H9 (cell line): ENCODE data around the gene ITPKC. TPM values are rescaled to one million over a fixed set of nuclear protein-coding genes. Genes with fewer than 3 reads are reported as not detected.

Experiments
- DNase-seq: peaks from one replicate; pipeline ENCODE4 v3.0.0-alpha.2; 2017
- H2AFZ ChIP-seq: one replicate; pipeline ENCODE4 v1.6.1; 2013; ENCODE audit warnings: mild to moderate bottlenecking, low read length, control low read depth, moderate library complexity
- H2AK5ac ChIP-seq: 2 replicates; pipeline ENCODE4 v1.6.1; 2013; ENCODE audit warnings: low read length, control low read depth, mixed read lengths; ENCODE audit not compliant: insufficient read length
- H2BK120ac ChIP-seq: one replicate; pipeline ENCODE4 v1.6.1; 2013; ENCODE audit warnings: low read depth, mild to moderate bottlenecking, low read length, control low read depth, inconsistent platforms; ENCODE audit not compliant: poor library complexity, severe bottlenecking
- H2BK12ac ChIP-seq: 2 replicates; pipeline ENCODE4 v1.6.1; 2013; ENCODE audit warnings: low read length, control low read depth, mixed read lengths, low read depth; ENCODE audit not compliant: insufficient read length
- H2BK15ac ChIP-seq: 2 replicates; pipeline ENCODE4 v1.6.1; 2013; ENCODE audit warnings: low read depth, low read length, control low read depth
- H2BK20ac ChIP-seq: one replicate; pipeline ENCODE4 v1.6.1; 2013; ENCODE audit warnings: low read depth, mild to moderate bottlenecking, low read length, control low read depth, inconsistent platforms; ENCODE audit not compliant: poor library complexity, severe bottlenecking
- H2BK5ac ChIP-seq: 2 replicates; pipeline ENCODE4 v1.6.1; 2013; ENCODE audit warnings: low read length, control low read depth, mixed read lengths; ENCODE audit not compliant: insufficient read length
- H3K14ac ChIP-seq: 2 replicates; pipeline ENCODE4 v1.6.1; 2013; ENCODE audit warnings: low read length, control low read depth; ENCODE audit not compliant: insufficient read depth
- H3K18ac ChIP-seq: 2 replicates; pipeline ENCODE4 v1.6.1; 2013; ENCODE audit warnings: low read depth, mild to moderate bottlenecking, mixed read lengths, low read length, control low read depth; ENCODE audit not compliant: insufficient read length
- H3K23ac ChIP-seq: 2 replicates; pipeline ENCODE4 v1.6.1; 2013; ENCODE audit warnings: low read length, control low read depth, mixed read lengths, low read depth; ENCODE audit not compliant: insufficient read length
- H3K23me2 ChIP-seq: 2 replicates; pipeline ENCODE4 v1.6.1; 2013; ENCODE audit warnings: low read depth, mild to moderate bottlenecking, mixed read lengths, low read length, control low read depth; ENCODE audit not compliant: insufficient read length, poor library complexity, severe bottlenecking
- H3K27ac ChIP-seq: 2 replicates; pipeline ENCODE4 v1.5.1; 2013; ENCODE audit warnings: low read length, control low read depth, mixed read lengths, low read depth; ENCODE audit not compliant: insufficient read length
- H3K27me3 ChIP-seq: 2 replicates; pipeline ENCODE4 v1.6.1; 2013; ENCODE audit warnings: low read length, control low read depth, inconsistent platforms; ENCODE audit not compliant: insufficient read depth
- H3K4ac ChIP-seq: 2 replicates; pipeline ENCODE4 v1.6.1; 2013; ENCODE audit warnings: low read depth, mild to moderate bottlenecking, control low read depth, inconsistent platforms, low read length, moderate library complexity
- H3K4me1 ChIP-seq: 2 replicates; pipeline ENCODE4 v1.6.1; 2013; ENCODE audit warnings: low read length, control low read depth, inconsistent platforms; ENCODE audit not compliant: insufficient read depth
- H3K4me2 ChIP-seq: 2 replicates; pipeline ENCODE4 v1.6.1; 2013; ENCODE audit warnings: low read length, control low read depth, mixed read lengths; ENCODE audit not compliant: insufficient read length, insufficient read depth
- H3K56ac ChIP-seq: 2 replicates; pipeline ENCODE4 v1.6.1; 2013; ENCODE audit warnings: low read depth, mild to moderate bottlenecking, mixed read lengths, low read length, control low read depth; ENCODE audit not compliant: insufficient read length
- H3K79me1 ChIP-seq: 2 replicates; pipeline ENCODE4 v1.6.1; 2013; ENCODE audit warnings: low read depth, mild to moderate bottlenecking, moderate library complexity, low read length, control low read depth, inconsistent platforms; ENCODE audit not compliant: insufficient read depth, poor library complexity, severe bottlenecking
- H3K79me2 ChIP-seq: 2 replicates; pipeline ENCODE4 v1.6.1; 2013; ENCODE audit warnings: low read length, control low read depth, inconsistent platforms; ENCODE audit not compliant: insufficient read depth
- H3K9ac ChIP-seq: 2 replicates; pipeline ENCODE4 v1.6.1; 2013; ENCODE audit warnings: low read length, control low read depth, mixed read lengths; ENCODE audit not compliant: insufficient read length; ENCODE audit errors: extremely low read depth
- H3K9me3 ChIP-seq: one replicate; pipeline ENCODE4 v1.6.1; 2013; ENCODE audit warnings: low read depth, low read length, inconsistent platforms; ENCODE audit not compliant: control insufficient read depth
- H3T11ph ChIP-seq: one replicate; pipeline ENCODE4 v1.6.1; 2013; ENCODE audit warnings: mild to moderate bottlenecking, low read length, control low read depth, inconsistent platforms
- H4K20me1 ChIP-seq: one replicate; pipeline ENCODE4 v1.6.1; 2013; ENCODE audit not compliant: control insufficient read depth, insufficient read length, insufficient read depth
- H4K5ac ChIP-seq: 2 replicates; pipeline ENCODE4 v1.6.1; 2013; ENCODE audit warnings: low read depth, mild to moderate bottlenecking, mixed read lengths, low read length, control low read depth; ENCODE audit not compliant: insufficient read length
- H4K8ac ChIP-seq: replicated peaks from 2 replicates; pipeline ENCODE4 v1.6.1; 2013; ENCODE audit warnings: low read length, control low read depth, mixed read lengths, low read depth; ENCODE audit not compliant: insufficient read length
- H4K91ac ChIP-seq: 2 replicates; pipeline ENCODE4 v1.6.1; 2013; ENCODE audit warnings: low read depth, mild to moderate bottlenecking, moderate library complexity, mixed read lengths, low read length, control low read depth; ENCODE audit not compliant: insufficient read length
- H3K27ac Mint-ChIP-seq, 3 experiments: 2 replicates in 2 of 3; 3 replicates in 1 of 3; pipeline ENCODE4 v1.8.0; 2020 to 2021; ENCODE audit warnings: mixed read lengths in 3 of 3, mild to moderate bottlenecking in 1 of 3, moderate library complexity in 1 of 3
- H3K27me3 Mint-ChIP-seq: 2 replicates; pipeline ENCODE4 v1.8.0; 2021; ENCODE audit warnings: low read depth, mild to moderate bottlenecking, moderate library complexity, mixed read lengths
- H3K36me3 Mint-ChIP-seq, 3 experiments: 2 replicates in 2 of 3; 3 replicates in 1 of 3; pipeline ENCODE4 v1.8.0; 2020 to 2021; ENCODE audit warnings: low read depth in 3 of 3, mixed read lengths in 3 of 3; ENCODE audit not compliant: insufficient read depth in 1 of 3
- H3K4me1 Mint-ChIP-seq, 2 experiments: 2 replicates each; pipeline ENCODE4 v1.8.0; 2020; ENCODE audit warnings: mixed read lengths in 2 of 2
- H3K4me3 Mint-ChIP-seq, 2 experiments: 2 replicates in 1 of 2; 3 replicates in 1 of 2; pipeline ENCODE4 v1.8.0; 2020 to 2021; ENCODE audit warnings: mild to moderate bottlenecking in 2 of 2, mixed read lengths in 2 of 2, moderate library complexity in 1 of 2
- H3K9me3 Mint-ChIP-seq, 2 experiments: 2 replicates in 1 of 2; 3 replicates in 1 of 2; pipeline ENCODE4 v1.8.0; 2020; ENCODE audit warnings: mild to moderate bottlenecking in 2 of 2, mixed read lengths in 2 of 2, moderate library complexity in 1 of 2
- CTCF ChIP-seq: fragments of 200-600 bp; sonication (generic); conservative IDR thresholded peaks from 3 replicates; pipeline ENCODE4 v1.8.0; 2021; ENCODE audit warnings: antibody characterized with exemption, mild to moderate bottlenecking
- whole genome bisulfite sequencing: extraction: QIAGEN DNeasy Blood & Tissue Kit; methylation state at CpG from one replicate; pipeline ENCODE4 v1.1.7; 2013; ENCODE audit warnings: missing lambda C conversion rate, low lambda C conversion rate, mixed read lengths; ENCODE audit not compliant: insufficient read length; ENCODE audit errors: extremely low coverage; 5-methylcytosine and 5-hydroxymethylcytosine counted together
- total RNA-seq: library from RNA; stranded (reverse); gene quantifications from 2 replicates; pipeline ENCODE4 v1.2.1, GENCODE V29; 2021

The ITPKC gene
- total RNA-seq, 1 experiment from 2014 or later, result 11.2 TPM

- H4K5ac ChIP-seq, result no peak overlapping the region
- no peak overlapping the region for H2BK5ac ChIP-seq
- no peak overlapping the region for H3K4ac ChIP-seq
- H3T11ph ChIP-seq, result no peak overlapping the region
- H3K9me3 ChIP-seq, result no peaks in the 10 kb centered on the region
- no peak overlapping the region for H2BK120ac ChIP-seq
- no CpG with 5 or more reads among the region's 6 CpGs for WGBS
- TF ChIP-seq CTCF, result no peak
- H3K79me2 ChIP-seq, result no peaks in the 10 kb centered on the region
- no peak overlapping the region for H2BK12ac ChIP-seq
- H3K4me1 ChIP-seq, result no peaks in the 10 kb centered on the region
- no peak overlapping the region for H2AFZ ChIP-seq
- H3K14ac ChIP-seq, result no peak overlapping the region
- no peaks in the 10 kb centered on the region for H3K9me3 Mint-ChIP-seq
- no peak overlapping the region for H3K23ac ChIP-seq
- H3K4me3 Mint-ChIP-seq, result no peak overlapping the region
- no peak overlapping the region for H3K4me2 ChIP-seq
- no peak overlapping the region for H2BK20ac ChIP-seq
- no peak overlapping the region for H3K27ac ChIP-seq
- peaks cover 12 to 54% (median 47%) of the 10 kb centered on the region in 3 experiments for H3K36me3 Mint-ChIP-seq
- DNase-seq, result no peak
- no peak overlapping the region for H4K91ac ChIP-seq
- H4K8ac ChIP-seq, result no peak overlapping the region
- H3K27me3 Mint-ChIP-seq, result no peaks in the 10 kb centered on the region
- no peaks in the 10 kb centered on the region for H3K79me1 ChIP-seq
- H3K23me2 ChIP-seq, result no peaks in the 10 kb centered on the region
- H3K56ac ChIP-seq, result no peak overlapping the region
- no peak overlapping the region for H2BK15ac ChIP-seq
- H3K4me1 Mint-ChIP-seq, result peaks cover 2 to 8% of the 10 kb centered on the region in 2 experiments; a peak in 2 of 4 replicates
- no peak overlapping the region for H3K18ac ChIP-seq
- no peaks in the 10 kb centered on the region for H3K27me3 ChIP-seq
- no peaks in the 10 kb centered on the region for H4K20me1 ChIP-seq
- H3K9ac ChIP-seq, result no peak overlapping the region
- no peak overlapping the region for H3K27ac Mint-ChIP-seq
- no peak overlapping the region for H2AK5ac ChIP-seq
Measured at GRCh38 chr19:40697007-40697406, 19.9 kb upstream of the ITPKC start.
